NB4 (cell line): Measurements from ENCODE around the gene PRKAR1B.

ENCODE experiments used
- DNase-seq: peaks from one replicate; pipeline ENCODE4 v3.0.0; 2010; ENCODE audit warnings: low read depth
- H3K4me3 ChIP-seq: one replicate; pipeline ENCODE4 v1.5.1; 2011; ENCODE audit warnings: mild to moderate bottlenecking, low read depth, low read length, moderate library complexity
- MYC ChIP-seq: IDR thresholded peaks from 2 replicates; pipeline ENCODE4 v1.6.1; 2011; ENCODE audit warnings: low read depth, low read length
- POLR2A ChIP-seq: IDR thresholded peaks from 2 replicates; pipeline ENCODE4 v1.6.1; 2011; ENCODE audit warnings: mild to moderate bottlenecking; ENCODE audit not compliant: insufficient read length; ENCODE audit errors: extremely low read depth
- TF ChIP-seq, protein P1 (sequence below): IDR thresholded peaks from 2 replicates; pipeline ENCODE4 v1.6.1; 2011; ENCODE audit warnings: low read depth, low read length
- TF ChIP-seq, protein P2 (sequence below): IDR thresholded peaks from one replicate; pipeline ENCODE4 v1.5.1; 2012; ENCODE audit warnings: low read depth, low read length

Gene PRKAR1B

DNA sequence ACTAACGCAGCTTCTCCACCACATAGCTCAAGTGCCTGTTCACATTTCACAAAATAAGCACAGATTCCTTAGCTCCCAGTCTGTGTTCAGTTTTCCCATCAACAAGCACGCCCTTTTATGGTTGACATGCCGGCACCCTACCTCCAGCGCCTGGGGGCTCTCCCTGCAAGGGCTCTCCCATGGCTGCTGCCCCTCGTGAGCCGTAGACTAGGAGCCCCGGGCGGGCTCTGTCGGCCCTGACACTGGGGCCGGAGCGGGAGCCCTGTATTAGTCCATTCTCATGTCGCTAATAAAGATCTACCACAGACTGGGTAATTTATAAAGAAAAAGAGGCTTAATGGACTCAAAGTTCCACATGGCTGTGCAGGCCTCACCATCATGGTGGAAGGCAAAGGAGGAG lies 34.0 kb upstream of the PRKAR1B start:
- no peak overlapping the region for H3K4me3 ChIP-seq
- TF ChIP-seq POLR2A = no peak
- no peak for TF ChIP-seq MYC
- TF ChIP-seq, protein P1, sequence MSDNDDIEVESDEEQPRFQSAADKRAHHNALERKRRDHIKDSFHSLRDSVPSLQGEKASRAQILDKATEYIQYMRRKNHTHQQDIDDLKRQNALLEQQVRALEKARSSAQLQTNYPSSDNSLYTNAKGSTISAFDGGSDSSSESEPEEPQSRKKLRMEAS = no peak
- no peak for DNase-seq

DNA sequence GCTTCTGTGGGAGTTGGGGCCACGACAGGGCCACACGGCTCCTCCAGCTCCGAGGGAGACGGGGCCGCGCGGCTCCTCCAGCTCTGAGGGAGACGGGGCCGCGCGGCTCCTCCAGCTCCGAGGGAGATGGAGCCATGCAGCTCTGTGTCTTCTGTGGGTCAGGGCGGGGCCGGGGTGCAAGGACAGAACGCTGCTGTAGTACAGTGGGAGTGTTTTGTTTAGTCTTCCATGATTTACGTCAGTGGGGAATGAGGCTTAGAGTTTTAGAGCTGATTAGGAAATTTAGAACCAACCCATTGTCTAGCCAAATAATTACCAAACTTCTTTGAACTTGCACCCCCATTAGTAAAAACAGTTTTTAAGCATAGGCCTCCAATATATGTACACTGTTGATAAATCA lies 32.9 kb upstream of the PRKAR1B start:
- DNase-seq = no peak
- TF ChIP-seq, protein P2, sequence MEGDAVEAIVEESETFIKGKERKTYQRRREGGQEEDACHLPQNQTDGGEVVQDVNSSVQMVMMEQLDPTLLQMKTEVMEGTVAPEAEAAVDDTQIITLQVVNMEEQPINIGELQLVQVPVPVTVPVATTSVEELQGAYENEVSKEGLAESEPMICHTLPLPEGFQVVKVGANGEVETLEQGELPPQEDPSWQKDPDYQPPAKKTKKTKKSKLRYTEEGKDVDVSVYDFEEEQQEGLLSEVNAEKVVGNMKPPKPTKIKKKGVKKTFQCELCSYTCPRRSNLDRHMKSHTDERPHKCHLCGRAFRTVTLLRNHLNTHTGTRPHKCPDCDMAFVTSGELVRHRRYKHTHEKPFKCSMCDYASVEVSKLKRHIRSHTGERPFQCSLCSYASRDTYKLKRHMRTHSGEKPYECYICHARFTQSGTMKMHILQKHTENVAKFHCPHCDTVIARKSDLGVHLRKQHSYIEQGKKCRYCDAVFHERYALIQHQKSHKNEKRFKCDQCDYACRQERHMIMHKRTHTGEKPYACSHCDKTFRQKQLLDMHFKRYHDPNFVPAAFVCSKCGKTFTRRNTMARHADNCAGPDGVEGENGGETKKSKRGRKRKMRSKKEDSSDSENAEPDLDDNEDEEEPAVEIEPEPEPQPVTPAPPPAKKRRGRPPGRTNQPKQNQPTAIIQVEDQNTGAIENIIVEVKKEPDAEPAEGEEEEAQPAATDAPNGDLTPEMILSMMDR = no peak
- TF ChIP-seq MYC (no peak), POLR2A (no peak)
- TF ChIP-seq, protein P1 = no peak
- no peak overlapping the region for H3K4me3 ChIP-seq

DNA sequence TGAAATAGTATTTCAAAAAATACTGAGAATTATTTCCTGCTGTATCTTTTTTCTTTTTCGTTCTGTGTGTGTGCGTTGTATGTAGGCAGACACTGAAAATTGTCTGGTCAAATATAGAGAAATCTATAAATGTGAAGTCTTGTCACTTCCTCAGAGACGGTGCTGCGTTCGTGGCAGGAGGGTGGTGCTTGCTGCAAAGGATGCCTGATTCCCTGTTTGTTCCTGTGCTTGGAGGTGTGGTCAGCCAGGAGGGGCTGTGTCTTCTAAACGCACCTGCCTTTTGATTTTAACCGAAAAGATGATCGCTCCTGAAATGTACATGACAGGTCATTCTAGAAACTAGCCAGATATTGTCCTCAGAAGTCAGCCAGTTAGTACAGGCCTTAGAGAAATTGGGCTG lies 32.5 kb upstream of the PRKAR1B start:
- DNase-seq = no peak
- H3K4me3 ChIP-seq = no peak overlapping the region
- TF ChIP-seq POLR2A = no peak
- TF ChIP-seq, protein P2 = no peak

DNA sequence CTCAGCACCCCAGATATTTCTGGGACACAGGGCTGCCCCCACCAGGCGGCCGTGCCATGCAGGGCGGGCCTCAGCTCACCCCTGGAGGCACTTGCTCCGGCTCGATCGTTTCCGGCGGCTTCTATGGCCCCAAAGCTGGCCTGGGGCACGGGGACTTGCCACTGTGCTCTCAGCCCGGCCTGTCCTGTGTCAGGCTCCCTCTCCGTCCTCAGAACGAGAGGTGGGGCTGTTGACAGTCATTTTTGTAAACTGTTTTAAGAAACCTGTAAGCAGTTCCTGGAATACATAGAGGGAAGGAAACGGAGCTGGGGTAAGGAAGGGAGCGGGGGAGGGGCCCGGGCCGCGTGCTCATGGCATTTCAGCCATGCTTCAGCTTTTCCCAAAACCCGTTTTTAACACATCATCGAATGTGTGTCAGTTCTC lies 30.7 kb upstream of the PRKAR1B start:
- TF ChIP-seq POLR2A = no peak
- TF ChIP-seq, protein P2 = no peak
- TF ChIP-seq MYC = no peak
- TF ChIP-seq, protein P1 = no peak
- DNase-seq = no peak
- no peak overlapping the region for H3K4me3 ChIP-seq

DNA sequence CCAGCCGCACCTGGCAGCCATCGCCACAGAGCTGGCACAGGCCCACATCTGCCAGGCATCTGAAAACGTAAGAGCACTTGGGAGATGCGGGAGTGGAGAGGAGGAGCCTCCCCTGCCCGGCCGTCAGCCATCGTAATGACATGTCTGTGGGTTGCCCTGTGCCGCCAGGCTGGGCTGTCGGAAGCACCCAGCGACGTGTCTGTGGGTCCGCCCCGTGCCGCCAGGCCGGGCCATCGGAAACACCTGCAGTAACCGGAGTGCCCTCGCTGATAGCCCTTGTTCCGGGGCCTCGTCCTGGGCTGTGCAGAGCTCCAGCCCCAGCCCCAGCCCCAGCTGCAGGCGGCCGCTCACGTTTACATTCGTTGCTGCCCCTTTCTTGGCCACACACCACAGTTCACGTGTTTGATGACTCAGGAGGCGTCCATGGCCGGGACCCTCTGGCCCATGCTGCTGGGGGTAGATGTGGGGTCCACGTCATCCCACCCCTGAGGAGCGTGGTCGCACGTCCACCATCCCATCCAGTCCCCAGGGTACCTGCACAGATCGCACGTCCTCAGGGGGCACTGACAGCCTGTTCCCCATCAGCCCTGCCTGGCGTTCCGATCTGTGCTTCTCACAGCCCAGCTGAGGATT lies 30.0 kb upstream of the PRKAR1B start:
- H3K4me3 ChIP-seq = no peak overlapping the region
- DNase-seq = no peak
- TF ChIP-seq, protein P1 = no peak
- TF ChIP-seq MYC (no peak), POLR2A (no peak)
- TF ChIP-seq, protein P2 = no peak

DNA sequence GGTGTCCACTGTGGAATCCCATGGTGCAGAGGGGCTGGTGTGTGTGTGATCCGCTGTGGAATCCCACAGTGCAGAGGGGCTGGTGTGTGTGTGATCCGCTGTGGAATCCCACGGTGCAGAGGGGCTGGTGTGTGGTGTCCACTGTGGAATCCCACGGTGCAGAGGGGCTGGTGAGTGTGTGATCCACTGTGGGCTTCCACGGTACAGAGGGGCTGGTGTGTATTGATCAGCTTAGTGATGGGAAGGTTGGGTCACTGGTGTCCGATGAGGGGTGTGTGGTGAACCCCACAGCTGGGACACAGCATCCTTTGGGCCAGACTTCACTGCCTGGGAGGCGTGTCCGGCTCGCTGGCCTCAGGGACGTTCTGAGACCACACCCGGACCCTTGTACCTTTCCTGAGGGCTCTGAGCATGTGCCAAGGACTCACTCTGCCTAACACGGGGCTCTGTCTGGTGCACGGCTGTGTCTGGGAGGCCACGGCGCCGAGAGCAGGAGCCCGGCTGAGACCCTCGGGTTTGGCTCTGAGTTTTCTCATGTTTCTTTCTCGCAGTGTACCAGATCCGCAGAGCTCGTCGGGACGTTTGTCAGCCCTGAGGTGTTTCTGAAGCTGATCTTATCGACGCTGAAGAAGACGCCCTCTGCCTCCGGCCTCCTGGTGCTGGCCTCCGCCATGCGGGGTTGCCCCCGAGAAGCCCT lies 29.3 kb upstream of the PRKAR1B start:
- no peak overlapping the region for H3K4me3 ChIP-seq
- TF ChIP-seq, protein P2 = no peak
- TF ChIP-seq, protein P1 = no peak
- TF ChIP-seq POLR2A (no peak), MYC (no peak)
- no peak for DNase-seq
